Measurements from ENCODE around the gene ERI3.

The ERI3 gene, protein sequence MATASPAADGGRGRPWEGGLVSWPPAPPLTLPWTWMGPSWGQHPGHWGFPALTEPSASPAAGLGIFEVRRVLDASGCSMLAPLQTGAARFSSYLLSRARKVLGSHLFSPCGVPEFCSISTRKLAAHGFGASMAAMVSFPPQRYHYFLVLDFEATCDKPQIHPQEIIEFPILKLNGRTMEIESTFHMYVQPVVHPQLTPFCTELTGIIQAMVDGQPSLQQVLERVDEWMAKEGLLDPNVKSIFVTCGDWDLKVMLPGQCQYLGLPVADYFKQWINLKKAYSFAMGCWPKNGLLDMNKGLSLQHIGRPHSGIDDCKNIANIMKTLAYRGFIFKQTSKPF

DNA sequence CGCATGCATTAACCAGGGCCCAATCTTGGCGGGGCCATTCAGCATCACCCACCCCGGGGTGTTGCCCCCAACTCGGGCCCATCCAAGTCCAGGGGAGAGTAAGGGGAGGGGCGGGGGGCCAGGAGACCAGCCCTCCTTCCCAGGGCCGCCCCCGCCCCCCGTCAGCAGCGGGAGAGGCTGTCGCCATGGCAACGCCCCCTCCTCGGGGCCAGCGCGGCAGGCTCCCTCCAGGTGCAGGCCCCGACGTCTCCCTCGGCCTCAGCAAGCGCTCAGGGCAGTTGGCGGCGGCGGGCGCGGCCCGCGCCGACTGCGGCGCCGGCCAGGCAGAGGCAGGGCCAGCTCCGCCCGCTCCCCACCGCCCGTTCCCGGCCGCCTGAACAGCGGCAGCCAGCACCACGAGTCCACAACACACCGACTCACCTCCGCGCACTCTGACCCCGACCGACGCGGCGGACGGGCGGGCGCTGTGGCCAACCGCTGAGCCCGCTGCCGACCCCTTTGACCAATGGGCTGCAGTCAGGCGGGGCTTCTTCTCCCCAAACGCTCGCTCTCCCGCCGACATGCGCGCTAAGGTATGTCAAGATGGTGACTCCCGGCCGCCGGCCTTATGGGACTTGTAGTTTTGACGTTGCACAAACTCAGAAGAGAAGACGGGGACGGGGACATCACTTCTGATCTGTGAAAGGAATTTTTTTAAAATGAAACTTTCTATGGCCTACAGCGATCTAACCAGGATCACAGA lies at the start of gene ERI3:
Gene ERI3 (minus strand): TSS at position 418 of the 742 bp plus-strand sequence. CDS start 231 bp downstream, at position 187.
- peak; percentile 97 for DNase-seq

DNA sequence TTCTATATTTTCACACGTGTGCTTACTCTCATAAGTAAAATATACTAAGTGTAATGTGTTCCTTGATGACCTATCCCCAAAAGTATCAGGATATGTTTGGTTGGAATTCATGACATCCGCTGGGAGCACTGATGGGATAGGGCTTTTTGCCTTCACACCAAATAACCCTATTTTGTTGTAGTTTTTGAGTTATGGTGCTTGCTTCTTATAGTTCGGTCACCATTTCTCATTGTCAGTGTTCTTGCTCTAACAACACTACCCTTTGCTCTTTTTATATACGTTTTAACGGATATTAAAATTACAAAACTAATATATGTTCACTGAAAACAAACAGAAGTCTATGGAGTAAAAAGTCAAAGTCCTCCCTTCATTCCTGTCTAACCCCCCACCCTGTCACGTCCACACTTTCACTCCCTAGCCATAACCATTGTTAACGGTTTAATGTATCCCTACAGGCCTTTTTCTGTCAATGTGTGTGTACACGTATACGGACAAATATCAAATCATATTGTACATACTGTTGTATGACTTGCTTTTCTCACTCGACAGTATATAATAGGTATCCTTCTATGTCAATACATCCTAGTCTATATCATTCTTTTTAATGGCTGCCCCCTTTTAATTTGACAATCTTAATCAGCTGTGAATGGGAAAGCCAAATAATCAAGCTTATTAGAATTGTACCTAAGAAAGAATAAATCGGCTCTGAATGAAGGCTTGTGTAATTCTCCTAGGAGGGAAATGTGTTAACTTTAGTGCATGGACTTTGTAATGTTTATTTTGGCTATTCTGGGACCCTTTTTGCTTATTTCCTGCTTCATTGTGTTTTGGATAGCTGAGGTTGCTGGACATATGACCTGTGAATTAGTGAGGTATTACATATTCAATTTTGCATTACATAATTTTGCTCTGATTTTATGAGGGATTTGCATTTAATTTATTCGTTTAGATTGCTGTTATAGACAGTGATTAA lies 46.5 kb upstream of the ERI3 start:
- DNase-seq: no peak

DNA sequence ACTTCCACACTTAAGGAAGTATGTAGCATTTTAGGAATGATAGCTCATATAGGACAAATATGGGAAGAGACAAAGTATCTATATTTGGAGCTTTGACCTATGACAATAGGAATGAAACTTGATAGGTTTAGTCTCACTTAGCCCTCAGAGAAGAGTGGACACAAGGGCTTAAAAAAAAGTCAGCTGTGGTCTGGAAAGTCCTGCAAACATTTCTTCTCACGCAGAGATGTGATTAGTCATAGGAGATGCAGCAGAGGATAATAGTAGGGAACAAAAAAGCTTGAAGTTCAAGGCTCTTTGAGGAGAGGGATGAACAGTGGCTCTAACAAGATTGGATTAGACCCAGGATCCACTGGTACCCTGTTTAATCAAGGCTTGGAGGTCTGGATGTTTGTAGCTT lies 35.2 kb upstream of the ERI3 start:
- no peak for DNase-seq

DNA sequence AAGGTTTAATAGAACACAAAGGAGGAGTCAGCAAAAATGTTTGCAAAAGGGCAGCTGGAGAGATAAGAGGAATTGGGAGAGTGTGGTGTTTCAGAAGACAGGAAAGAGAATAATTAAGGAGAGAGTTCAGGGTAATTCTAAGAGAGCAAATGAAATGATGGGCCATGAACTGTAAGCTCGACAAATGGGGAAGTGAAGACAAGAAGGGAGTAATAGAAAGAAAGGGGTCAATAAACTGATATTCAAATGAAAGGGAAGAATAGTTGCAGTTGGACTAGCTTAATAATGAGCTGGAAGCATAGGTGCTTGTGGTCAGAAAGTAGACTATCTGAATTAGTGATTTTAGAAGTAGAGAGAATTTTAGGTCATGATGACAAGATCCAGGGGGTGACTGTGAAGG lies 34.4 kb upstream of the ERI3 start:
- no peak for DNase-seq

DNA sequence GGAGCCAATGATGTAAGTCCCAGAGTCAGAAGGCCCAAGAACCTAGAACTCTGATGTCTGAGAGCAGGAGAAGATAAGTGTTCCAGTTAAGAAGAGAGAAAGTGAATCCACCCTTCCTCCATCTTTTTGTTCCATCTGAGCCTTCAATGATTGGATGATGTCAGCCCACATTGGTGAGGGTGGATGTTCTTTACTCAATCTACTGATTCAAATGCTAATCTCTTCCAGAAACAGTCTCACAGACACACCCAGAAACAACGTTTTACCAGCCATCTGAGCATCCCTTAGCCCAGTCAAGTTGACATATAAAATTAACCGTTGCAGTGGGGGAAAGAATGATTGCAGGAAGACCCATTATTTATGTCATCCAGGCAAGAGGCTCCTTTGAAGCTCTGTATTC lies 33.5 kb upstream of the ERI3 start:
- no peak for DNase-seq

DNA sequence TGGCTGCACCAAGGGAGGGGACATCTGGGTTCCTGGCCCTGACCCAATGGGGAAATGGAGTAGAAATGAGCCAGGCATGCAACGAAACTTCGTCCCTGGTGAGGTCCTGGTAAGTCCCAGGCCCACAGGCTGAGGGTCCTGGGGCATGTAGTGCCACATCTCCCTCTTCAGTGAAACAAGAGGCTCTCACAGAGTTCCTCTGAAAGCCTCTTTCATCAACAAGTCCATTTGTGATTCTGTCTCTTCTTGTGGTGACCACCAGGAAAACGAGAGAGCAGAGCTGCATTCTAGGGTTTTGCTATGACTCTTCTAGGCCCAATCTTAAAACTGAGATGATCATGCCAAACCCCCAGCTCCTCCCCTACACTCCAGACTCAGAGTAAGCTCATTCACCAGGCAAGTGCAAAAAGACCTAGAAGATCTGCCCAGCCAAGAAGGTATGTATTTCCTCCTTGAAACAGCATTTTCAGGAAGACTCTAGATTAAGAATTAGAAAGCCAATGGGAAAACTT lies 25.7 kb upstream of the ERI3 start:
- no peak for DNase-seq

DNA sequence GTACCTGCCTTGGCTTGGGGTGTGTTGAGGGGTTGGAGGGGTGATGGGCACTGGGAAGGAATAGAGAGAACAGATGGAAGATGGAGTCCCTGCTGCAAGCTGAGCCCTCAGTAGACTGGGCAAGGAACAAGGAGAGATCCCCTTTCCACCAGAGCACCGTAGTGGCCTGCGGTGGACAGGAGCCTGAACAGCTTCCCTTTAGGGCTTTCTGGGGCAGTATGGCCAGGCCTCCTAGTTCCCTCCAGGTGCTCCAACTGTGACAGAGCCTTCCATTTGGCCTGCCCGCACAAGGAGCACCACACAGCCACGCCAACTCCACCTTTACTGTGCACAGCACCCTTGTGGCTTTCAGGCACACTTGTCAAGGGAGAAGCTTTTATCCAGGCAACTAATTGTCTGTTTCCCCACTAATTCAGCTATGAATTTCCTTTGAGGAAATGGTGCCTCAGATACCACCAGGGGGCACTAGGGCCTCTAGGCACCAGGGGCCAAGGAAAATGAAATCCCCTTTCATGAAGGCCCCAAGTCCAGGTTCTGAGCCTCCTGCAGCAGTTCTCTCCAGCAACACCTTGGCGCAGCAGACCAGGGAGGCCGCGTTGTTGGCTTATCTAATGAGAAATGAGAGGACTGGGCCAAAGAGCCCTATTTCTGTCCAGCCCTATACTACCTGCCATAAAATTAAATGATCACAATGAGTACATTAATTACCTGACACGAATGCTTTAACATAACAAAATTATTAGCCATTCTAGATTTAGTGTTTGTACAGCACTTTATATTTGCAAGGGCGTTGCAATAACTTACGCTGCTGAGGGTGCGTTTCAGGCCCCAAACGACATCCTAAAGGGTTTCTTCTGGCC lies 23.1 kb upstream of the ERI3 start:
- DNase-seq: peak; percentile 37

DNA sequence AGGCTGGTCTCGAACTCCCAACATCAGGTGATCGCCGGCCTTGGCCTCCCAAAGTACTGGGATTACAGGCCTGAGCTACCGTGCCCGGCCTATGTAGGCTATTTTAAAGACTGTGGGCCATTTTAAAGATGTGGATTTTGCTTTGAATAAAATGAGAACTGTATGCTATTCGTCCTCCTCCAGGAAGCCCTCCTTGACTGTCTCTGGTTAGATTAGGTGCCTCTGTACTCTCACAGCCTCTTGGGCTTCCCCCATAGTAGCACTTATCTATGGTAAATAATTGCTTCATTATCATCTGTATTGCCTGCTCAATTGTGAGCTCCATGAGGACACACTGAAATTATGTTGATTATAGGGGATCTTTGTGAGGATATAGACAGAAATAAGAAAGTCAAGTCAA lies 20.5 kb upstream of the ERI3 start:
- DNase-seq: no peak

DNA sequence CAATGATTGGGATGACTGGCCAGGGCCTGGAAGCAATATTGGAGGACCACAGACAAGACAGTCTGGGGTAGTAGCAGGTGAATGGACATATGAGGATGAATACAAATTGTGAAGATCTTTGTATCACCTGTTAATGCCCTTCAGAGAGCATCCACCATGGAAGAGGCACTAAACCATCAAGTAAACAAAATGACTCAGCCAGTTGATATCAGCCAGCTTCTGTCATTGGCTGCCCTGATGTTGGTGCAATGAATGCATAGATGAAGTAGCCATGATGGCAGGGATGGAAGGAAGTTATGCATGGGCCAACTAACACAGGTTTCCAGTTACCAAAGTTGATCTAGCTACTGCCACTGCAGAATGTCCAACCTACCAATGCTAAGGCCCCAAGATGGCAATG lies 16.1 kb upstream of the ERI3 start:
- no peak for DNase-seq

DNA sequence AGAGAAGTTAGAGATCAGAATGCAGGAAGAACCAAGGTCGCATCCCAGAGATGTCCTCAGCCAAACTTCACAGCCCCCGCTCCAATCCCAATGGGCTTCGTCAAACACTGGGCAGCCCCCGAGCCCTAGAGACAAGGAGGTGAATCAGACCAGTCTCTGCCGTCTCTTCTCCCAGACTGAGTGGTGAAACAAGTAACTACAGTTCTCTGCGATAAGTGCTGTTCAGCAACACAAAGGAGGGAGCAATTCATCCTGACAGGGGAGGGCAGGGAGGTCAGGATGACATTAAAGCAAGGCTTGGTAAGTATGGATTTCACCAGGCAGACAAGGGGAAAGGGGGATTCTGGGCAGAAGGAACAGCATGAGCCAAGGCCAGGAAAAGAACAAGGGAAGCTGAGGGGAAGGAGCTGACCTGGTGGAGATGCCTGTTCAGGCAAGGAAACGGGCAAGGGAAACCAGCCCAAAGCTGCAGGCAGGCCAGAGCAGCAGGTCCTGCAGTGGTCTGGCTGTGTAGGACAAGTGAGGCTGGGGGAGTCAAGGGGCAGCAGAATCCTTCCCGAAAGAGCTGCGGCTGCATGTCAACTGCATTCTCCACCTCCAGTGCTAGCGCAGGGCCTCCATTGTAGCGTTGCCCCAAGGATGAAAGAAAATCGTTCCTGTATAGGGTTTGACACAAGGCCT lies 13.6 kb upstream of the ERI3 start:
- DNase-seq: no peak

DNA sequence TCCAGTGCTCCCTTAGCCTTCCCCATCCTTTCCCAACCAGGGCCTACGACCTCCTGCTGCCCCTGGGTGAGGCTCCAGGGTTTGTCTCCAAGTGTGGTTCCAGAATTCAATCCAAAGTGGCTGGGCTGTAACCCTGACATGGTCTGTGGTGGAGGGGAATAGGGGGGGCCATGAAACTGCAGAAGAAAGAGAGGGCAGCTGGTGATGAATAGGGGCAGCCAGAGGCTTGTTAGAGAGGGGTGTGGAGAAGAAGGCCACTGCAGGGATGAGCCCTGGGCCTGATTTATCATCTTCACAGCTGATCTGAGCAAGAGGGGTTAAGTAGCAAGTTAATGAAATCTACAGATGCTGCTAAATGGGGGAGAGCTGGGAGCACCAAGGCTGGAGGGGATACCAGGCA lies 12.9 kb upstream of the ERI3 start:
- DNase-seq: no peak

DNA sequence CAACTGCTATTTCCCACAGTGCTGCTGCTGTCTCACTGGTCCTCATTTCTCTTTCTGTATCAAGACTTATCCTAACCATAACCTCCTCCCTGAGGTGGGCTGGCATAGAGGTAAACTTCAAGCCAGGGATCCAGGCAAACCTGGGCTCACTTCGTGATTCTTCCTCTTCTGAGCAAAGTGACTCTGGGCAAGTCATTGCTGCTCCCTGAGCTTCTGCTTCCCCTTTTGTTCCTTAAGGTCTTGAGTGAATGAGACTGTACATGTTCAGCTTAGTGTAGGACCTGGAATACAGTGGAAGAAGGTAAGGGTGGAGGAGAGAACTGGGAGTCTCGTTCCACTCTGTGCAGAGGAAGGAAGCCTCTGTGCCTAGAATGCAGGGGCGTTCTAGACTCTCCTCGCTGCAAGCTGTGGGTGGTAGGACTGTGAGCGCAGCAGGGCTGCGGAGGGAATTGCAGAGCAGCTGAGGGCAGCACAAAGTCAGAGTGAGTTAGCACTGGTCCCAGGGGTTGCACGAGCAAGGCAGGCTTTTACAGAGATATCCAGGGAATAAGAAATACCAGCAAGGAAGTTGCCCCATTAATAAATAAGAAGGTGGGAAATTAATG lies 11.4 kb upstream of the ERI3 start:
- no peak for DNase-seq

DNA sequence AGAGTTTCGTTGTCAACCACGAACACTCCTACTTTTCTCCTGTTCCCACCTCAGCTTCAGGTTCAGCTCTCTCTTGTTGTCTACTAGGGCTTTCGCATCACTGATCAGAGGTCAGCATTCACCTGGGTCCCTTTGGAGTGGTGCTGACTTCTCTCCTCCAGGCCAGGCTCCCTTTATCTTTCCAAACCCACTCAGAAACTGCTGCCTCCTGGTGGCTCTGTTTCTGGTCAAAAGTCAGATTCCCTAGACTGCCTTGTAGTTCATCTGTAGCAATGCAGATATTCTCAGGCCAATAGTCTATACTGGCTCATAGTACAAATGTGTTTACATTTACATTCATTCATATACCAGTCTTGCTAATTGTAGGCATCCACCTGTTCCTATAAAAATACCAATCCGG lies 6.4 kb upstream of the ERI3 start:
- DNase-seq: no peak

DNA sequence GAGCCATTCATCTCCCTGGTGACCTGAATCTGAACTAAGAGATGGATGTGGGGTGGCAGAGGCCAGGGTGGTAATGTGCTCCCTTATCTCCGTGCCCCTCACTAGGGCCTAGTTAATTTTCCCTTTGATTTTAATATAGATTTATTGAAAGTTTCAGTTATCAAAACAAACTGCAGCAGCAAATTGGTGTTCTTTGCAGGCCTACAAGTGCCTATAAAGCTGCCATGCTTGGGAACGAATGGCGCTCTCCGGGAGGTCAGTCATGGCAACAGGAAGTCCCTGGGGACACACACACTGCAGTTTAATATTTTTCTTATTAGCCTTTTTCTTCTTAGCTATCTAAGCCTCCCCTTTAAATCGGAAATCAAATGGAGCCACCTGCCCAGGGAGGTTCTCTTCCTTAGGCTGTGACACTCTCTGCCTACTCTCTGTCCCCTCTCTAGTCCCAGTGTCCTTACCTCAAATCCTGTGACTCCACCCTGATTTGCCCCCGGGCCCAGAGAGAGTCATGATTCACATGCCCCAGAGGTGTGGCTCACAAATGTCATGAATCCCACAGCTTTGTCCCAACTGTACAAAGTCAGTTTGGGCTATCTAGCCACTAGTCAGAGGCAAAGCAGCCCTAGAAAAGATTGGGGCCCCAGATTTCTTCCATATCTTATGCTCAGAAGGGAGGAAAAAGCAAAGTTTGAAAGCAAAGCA lies 4.3 kb upstream of the ERI3 start:
- no peak for DNase-seq

DNA sequence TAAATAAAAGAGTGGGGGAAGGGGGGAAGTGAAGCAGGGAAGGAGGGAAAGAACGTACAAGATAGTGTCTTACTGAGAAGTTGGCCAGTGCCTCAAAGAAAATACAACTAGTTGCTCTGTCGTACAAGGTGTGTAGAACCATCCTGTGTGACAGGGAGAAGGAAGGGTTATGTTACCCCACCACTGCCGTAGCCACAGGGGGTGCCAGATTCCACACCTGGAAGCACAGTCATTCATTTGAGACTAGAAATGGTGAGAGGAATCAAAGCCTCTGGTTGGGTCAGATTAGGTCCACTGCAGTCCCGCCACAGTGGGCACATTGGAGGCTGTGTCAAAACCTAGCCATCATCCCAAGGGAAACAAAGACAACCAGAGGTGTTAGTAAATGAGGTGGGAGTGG lies 2.7 kb upstream of the ERI3 start:
- DNase-seq: no peak

DNA sequence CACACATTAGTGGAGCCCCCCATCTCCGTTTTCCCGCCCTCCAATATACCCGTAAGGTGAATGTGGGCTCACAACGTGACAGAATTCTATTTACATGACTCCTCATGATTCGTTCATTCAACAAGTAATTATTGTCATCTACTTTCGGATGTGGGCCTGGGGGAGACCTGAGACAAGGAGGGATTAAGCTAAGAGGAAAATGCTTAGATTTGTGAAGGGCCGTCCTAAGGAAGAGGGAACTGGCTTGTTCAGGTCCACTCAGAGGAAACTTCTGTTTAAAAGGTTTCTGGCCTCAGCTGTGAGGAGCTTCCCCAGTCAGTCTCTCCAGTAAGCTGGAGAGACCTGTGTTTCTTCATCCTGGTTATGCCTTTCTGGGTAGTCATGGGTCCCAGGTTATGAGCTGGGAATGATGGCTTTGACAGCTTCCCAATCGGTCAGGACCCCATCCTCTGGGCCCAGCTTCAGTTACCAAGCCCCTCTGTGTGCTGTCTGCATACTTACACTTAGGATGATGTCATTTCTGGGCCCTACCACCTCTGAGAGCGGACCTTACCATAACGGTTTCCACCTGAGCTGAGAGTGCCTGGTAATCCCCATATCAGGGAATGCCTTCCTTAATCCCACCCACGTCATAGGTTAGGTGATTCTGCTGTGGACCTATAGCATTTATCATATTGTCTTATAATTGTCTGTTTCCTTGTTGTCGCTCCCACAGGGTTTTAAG lies 687 bp upstream of the ERI3 start:
- DNase-seq: no peak

DNA sequence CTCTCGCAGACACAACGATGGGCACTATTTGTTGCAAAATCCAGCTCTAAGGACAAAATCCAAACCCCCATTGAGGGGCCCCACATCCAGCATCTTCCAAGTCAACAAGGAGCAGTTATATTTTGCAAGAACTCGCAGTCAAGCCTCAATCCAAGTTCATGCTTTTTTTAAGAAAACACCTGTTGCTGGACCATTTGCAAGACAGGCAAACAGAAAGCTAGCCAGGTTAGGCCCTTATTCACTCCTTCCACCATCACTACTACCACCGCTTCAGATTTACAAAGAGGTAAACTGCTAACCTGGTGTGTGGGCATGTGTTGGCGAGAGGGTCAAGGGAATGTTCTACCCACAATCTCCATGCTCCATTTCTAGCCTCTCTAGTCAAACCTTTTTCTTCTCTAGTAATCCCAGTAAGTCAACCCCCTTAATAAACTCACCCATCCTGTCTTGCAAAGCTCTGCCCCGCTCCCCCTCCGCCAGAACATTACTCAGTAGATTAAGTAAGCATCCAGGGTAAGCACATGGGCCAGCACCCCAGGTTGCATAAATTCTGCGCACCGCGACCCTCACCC lies 703 bp downstream of the ERI3 start:
- DNase-seq: no peak

DNA sequence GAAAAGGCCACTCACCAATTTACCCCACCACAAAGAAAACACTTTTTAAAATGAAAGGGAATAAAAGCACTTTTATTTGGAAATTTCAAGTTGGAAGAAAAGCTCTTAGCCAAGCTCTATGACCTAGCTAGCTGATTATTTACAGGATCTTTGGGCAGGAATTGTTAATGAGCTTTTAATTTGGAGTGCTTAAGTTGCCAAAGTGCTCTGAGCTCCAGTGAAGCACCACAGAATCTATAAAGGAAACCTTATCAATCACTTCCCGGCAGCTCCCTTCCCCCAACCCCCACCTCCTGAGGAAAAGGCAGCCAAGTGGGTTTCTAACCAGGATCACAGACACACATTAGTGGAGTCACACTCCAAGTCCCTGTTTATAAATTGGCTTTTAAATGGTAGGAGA lies 1.5 kb downstream of the ERI3 start:
- DNase-seq: no peak

DNA sequence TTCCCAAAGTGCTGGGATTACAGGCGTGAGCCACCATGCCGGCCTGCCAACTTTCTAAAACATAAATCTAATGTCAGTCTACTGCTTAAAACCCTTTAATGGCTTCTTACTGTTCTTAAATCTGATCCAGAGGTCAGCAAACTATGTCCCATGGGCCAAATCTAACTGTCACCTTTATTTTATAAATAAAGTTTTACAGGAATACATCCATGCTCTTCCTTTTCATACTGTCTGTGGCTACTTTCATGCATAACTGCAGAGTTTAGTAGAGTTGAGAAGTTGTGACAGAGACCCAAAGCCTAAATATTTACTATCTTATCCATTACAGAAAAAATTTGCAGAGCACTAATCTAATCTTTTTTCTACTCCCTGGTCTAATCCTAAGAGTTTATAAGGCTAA lies 3.8 kb downstream of the ERI3 start:
- no peak for DNase-seq
